ENCODE measurements around the gene MACROH2A2. TPM values are rescaled to one million over a fixed set of nuclear protein-coding genes. Genes with fewer than 3 reads are reported as not detected.

MACROH2A2 gene
- total and polyA plus RNA-seq, 2 of the 8 experiments (the other 6 are each of a cell fraction or from before 2014, with no cell fraction given): 7.9 to 9.3 TPM

DNA sequence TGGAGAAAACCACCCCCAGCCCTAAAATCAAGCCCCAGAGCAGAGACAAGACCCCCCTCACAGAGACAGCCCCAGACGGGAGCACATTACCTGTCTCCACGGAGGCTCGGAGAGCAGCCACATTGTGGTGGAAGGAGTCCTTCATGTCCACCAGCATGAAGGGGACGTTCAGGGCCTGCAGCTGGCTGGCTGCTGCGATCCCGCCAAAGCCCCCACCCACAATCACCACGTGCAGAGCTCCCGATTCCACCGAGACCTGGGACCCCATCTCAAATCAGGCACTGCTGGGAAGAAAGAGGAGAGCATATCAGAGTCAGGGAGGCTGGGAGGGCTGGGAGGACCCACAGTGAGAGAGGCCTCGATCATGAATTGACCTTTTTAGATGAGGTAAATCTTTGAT, 71.2 kb downstream of the MACROH2A2 start (continued):
- TF ChIP-seq CEBPB (IDR thresholded peaks at IDR 0.05; ENCODE audit: low read depth, low read length): no peak
- TF ChIP-seq TAF1 (IDR thresholded peaks at IDR 0.05; ENCODE audit: low read depth, low read length): no peak
- TF ChIP-seq BCL11A (IDR thresholded peaks at IDR 0.05; ENCODE audit: low read depth in 2 of 2, low read length in 2 of 2): no peak
- TF ChIP-seq RBBP5 (IDR thresholded peaks at IDR 0.05; ENCODE audit: borderline replicate concordance, low read depth, low read length): no peak
